ENCODE data around the gene PERP.

Gene PERP

DNA sequence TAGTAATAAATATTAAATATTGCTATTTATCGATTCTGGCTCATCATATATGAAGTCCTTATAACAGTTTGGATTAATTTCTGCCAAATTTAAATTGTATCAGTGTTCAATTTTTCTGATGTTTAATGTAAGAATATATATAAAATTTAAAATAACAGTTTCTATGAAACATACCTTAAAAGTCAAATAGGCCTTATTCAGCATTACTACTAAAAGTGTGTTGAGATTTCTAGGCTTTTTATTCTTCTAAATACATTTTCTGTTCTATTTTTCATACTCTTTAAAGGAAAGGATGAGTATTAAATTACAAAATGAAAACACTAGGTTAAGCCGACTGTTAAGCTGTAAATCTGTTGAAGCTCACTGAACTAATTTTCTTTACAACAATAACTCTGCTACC, 13.6 kb downstream of the PERP start:
- H3K4me1 ChIP-seq (ENCODE audit: control insufficient read depth in 2 of 2, insufficient read depth in 1 of 2, low read depth in 1 of 2, low read length in 2 of 2) = no peaks in the 10 kb centered on the region
- peaks cover 0 to 5% (median 0%) of the 10 kb centered on the region in 3 experiments for H3K27me3 ChIP-seq (ENCODE audit: control insufficient read depth in 3 of 3, insufficient read depth in 3 of 3, low read depth in 1 of 3, low read length in 3 of 3)
- H3K36me3 ChIP-seq (replicated peaks in 1 of 2; ENCODE audit: control insufficient read depth in 2 of 2, insufficient read depth in 2 of 2, low read length in 2 of 2) = peaks cover 0 to 6% of the 10 kb centered on the region in 2 donors
- no peak overlapping the region for H2AFZ ChIP-seq (ENCODE audit: low read length)
- WGBS, 2 donors (ENCODE audit: extremely low coverage in 2 of 2, insufficient read length in 2 of 2, insufficient replicate concordance in 1 of 2) = no CpG with 5 or more reads among the region's 2 CpGs
- no peak overlapping the region for H3K14ac ChIP-seq (ENCODE audit: low read length)
- H3K23ac ChIP-seq (ENCODE audit: low read depth, low read length, poor library complexity) = no peak overlapping the region
- no peak overlapping the region for H2BK5ac ChIP-seq (ENCODE audit: low read length)
- H3K4me3 ChIP-seq (ENCODE audit: low read length in 2 of 2) = no peak overlapping the region
- H2BK15ac ChIP-seq (ENCODE audit: low read length) = no peak overlapping the region
- no peak overlapping the region for H4K91ac ChIP-seq (ENCODE audit: low read depth, low read length, poor library complexity)
- no peak overlapping the region for H2AK5ac ChIP-seq (ENCODE audit: low read depth, low read length)
- H3K9me3 ChIP-seq (replicated peaks in 1 of 2; ENCODE audit: control insufficient read depth in 2 of 2, insufficient read depth in 1 of 2, low read depth in 1 of 2, low read length in 2 of 2) = peaks cover 0 to 2% of the 10 kb centered on the region in 2 donors
- H3K79me1 ChIP-seq (ENCODE audit: low read depth, low read length) = peaks cover 4% of the 10 kb centered on the region
- no peak overlapping the region for H3K9ac ChIP-seq (ENCODE audit: low read depth, low read length, poor library complexity)
- DNase-seq (ENCODE audit: low spot score) = no peak
- no peak overlapping the region for H3K18ac ChIP-seq (ENCODE audit: low read length)
- no peak overlapping the region for H3K4ac ChIP-seq (ENCODE audit: low read length)
- H3K4me2 ChIP-seq (ENCODE audit: insufficient read depth, low read length, poor library complexity, severe bottlenecking) = no peak overlapping the region
- no peak overlapping the region for H2BK12ac ChIP-seq (ENCODE audit: low read length)
- H4K8ac ChIP-seq (ENCODE audit: low read depth, low read length) = no peak overlapping the region
- H3K27ac ChIP-seq (replicated peaks; ENCODE audit: low read length) = no peak overlapping the region
- H2BK120ac ChIP-seq (ENCODE audit: low read depth, low read length) = no peak overlapping the region

DNA sequence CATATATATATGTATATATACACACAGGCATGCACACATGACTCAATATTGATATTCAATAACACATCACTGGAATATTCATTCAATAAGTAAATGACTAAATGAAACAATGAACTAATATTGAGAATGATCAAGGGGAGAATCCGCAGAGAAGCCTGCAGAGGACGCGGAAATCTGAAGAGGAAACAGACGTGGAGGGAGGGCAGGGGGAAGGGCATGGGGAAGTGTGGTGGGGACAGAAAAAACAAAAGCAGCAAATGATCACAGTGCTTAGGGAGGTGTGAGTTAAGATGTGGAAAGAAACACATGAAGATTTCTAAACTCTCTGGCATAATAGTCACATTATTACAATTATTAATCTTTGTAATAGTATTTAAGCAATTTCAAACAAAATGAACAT, 14.5 kb downstream of the PERP start:
- H3K27ac ChIP-seq (replicated peaks; ENCODE audit: low read length) = no peak overlapping the region
- no peaks in the 10 kb centered on the region for H3K79me1 ChIP-seq (ENCODE audit: low read depth, low read length)
- DNase-seq (ENCODE audit: low spot score) = no peak
- no CpG with 5 or more reads among the region's 4 CpGs for WGBS, 2 donors (ENCODE audit: extremely low coverage in 2 of 2, insufficient read length in 2 of 2, insufficient replicate concordance in 1 of 2)
- no peak overlapping the region for H3K4me3 ChIP-seq (ENCODE audit: low read length in 2 of 2)
- no peak overlapping the region for H3K4ac ChIP-seq (ENCODE audit: low read length)
- H3K4me1 ChIP-seq (ENCODE audit: control insufficient read depth in 2 of 2, insufficient read depth in 1 of 2, low read depth in 1 of 2, low read length in 2 of 2) = no peaks in the 10 kb centered on the region
- no peak overlapping the region for H3K9ac ChIP-seq (ENCODE audit: low read depth, low read length, poor library complexity)
- H3K23ac ChIP-seq (ENCODE audit: low read depth, low read length, poor library complexity) = no peak overlapping the region
- H3K14ac ChIP-seq (ENCODE audit: low read length) = no peak overlapping the region
- H3K36me3 ChIP-seq (replicated peaks in 1 of 2; ENCODE audit: control insufficient read depth in 2 of 2, insufficient read depth in 2 of 2, low read length in 2 of 2) = peaks cover 0 to 6% of the 10 kb centered on the region in 2 donors
- H2BK5ac ChIP-seq (ENCODE audit: low read length) = no peak overlapping the region
- H4K91ac ChIP-seq (ENCODE audit: low read depth, low read length, poor library complexity) = no peak overlapping the region
- H3K4me2 ChIP-seq (ENCODE audit: insufficient read depth, low read length, poor library complexity, severe bottlenecking) = no peak overlapping the region
- H3K18ac ChIP-seq (ENCODE audit: low read length) = no peak overlapping the region
- H4K8ac ChIP-seq (ENCODE audit: low read depth, low read length) = no peak overlapping the region
- H2BK120ac ChIP-seq (ENCODE audit: low read depth, low read length) = no peak overlapping the region
- H2BK15ac ChIP-seq (ENCODE audit: low read length) = no peak overlapping the region
- H3K27me3 ChIP-seq (ENCODE audit: control insufficient read depth in 3 of 3, insufficient read depth in 3 of 3, low read depth in 1 of 3, low read length in 3 of 3) = peaks cover 0 to 5% (median 0%) of the 10 kb centered on the region in 3 experiments
- no peak overlapping the region for H2AFZ ChIP-seq (ENCODE audit: low read length)
- no peak overlapping the region for H2BK12ac ChIP-seq (ENCODE audit: low read length)
- H3K9me3 ChIP-seq (replicated peaks in 1 of 2; ENCODE audit: control insufficient read depth in 2 of 2, insufficient read depth in 1 of 2, low read depth in 1 of 2, low read length in 2 of 2) = no peaks in the 10 kb centered on the region
- H2AK5ac ChIP-seq (ENCODE audit: low read depth, low read length) = no peak overlapping the region

DNA sequence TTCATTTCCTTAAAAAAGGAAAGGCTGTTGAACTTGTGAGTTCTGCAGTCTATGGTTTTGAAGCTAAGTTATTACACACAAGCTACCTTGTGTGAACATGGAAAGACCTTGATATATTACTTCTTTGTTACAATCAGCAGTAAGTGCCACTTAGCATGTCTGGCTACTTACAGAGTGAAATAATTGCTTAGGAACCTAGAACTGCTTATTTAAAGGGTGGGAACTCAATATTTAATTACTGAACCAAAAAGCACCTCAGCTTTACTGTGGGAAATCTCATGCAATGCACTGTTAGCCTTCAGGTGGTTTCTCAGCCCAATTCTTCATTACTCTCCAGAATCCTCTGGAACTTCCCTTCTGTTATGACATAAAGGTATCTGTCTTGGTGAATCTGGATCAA, 17.9 kb downstream of the PERP start:
- no peak overlapping the region for H4K8ac ChIP-seq (ENCODE audit: low read depth, low read length)
- no peak overlapping the region for H4K91ac ChIP-seq (ENCODE audit: low read depth, low read length, poor library complexity)
- H2AK5ac ChIP-seq (ENCODE audit: low read depth, low read length) = no peak overlapping the region
- no peak overlapping the region for H3K18ac ChIP-seq (ENCODE audit: low read length)
- no peak overlapping the region for H3K23ac ChIP-seq (ENCODE audit: low read depth, low read length, poor library complexity)
- peaks cover 0 to 5% (median 0%) of the 10 kb centered on the region in 3 experiments for H3K27me3 ChIP-seq (ENCODE audit: control insufficient read depth in 3 of 3, insufficient read depth in 3 of 3, low read depth in 1 of 3, low read length in 3 of 3)
- peaks cover 0 to 5% of the 10 kb centered on the region in 2 donors for H3K4me1 ChIP-seq (ENCODE audit: control insufficient read depth in 2 of 2, insufficient read depth in 1 of 2, low read depth in 1 of 2, low read length in 2 of 2)
- no peak overlapping the region for H3K14ac ChIP-seq (ENCODE audit: low read length)
- no peak overlapping the region for H3K4me2 ChIP-seq (ENCODE audit: insufficient read depth, low read length, poor library complexity, severe bottlenecking)
- no peaks in the 10 kb centered on the region for H3K79me1 ChIP-seq (ENCODE audit: low read depth, low read length)
- no peak overlapping the region for H2BK15ac ChIP-seq (ENCODE audit: low read length)
- no peak overlapping the region for H2BK5ac ChIP-seq (ENCODE audit: low read length)
- no peak overlapping the region for H3K4ac ChIP-seq (ENCODE audit: low read length)
- H3K9ac ChIP-seq (ENCODE audit: low read depth, low read length, poor library complexity) = no peak overlapping the region
- H3K4me3 ChIP-seq (ENCODE audit: low read length in 2 of 2) = no peak overlapping the region
- no peak overlapping the region for H2AFZ ChIP-seq (ENCODE audit: low read length)
- H3K9me3 ChIP-seq (replicated peaks in 1 of 2; ENCODE audit: control insufficient read depth in 2 of 2, insufficient read depth in 1 of 2, low read depth in 1 of 2, low read length in 2 of 2) = no peaks in the 10 kb centered on the region
- no peak for DNase-seq (ENCODE audit: low spot score)
- H3K27ac ChIP-seq (replicated peaks; ENCODE audit: low read length) = no peak overlapping the region
- peaks cover 0 to 2% of the 10 kb centered on the region in 2 donors for H3K36me3 ChIP-seq (replicated peaks in 1 of 2; ENCODE audit: control insufficient read depth in 2 of 2, insufficient read depth in 2 of 2, low read length in 2 of 2)
- no peak overlapping the region for H2BK120ac ChIP-seq (ENCODE audit: low read depth, low read length)
- no peak overlapping the region for H2BK12ac ChIP-seq (ENCODE audit: low read length)

DNA sequence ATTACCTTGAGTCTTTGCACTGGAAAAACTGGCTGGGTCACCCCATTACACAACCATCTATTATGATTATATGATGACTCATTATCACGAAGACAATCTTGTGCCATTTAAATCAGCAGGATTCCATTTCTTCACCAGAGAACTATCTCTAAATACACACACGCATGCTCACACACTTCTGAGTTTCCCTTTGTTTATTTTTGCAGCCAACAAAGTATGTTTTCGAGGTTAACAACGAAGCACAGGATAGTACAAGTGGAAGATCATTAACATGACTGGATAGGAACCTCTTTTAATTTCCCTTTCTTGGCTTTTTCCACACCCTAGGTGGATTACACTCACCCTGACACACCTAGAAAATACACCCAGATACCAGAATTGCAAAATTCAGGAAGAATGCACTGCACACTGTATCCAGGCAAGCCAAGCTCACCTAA, 18.9 kb downstream of the PERP start:
- Histone ChIP-seq H3K79me1 (ENCODE audit: low read depth, low read length) (no peaks in the 10 kb centered on the region), H4K8ac (ENCODE audit: low read depth, low read length) (no peak overlapping the region), H3K27ac (replicated peaks; ENCODE audit: low read length) (no peak overlapping the region), H2BK15ac (ENCODE audit: low read length) (no peak overlapping the region), H3K9me3 (replicated peaks in 1 of 2; ENCODE audit: control insufficient read depth in 2 of 2, insufficient read depth in 1 of 2, low read depth in 1 of 2, low read length in 2 of 2) (no peaks in the 10 kb centered on the region), H3K14ac (ENCODE audit: low read length) (no peak overlapping the region), H3K18ac (ENCODE audit: low read length) (no peak overlapping the region), H3K4me2 (ENCODE audit: insufficient read depth, low read length, poor library complexity, severe bottlenecking) (no peak overlapping the region), H3K9ac (ENCODE audit: low read depth, low read length, poor library complexity) (no peak overlapping the region), H3K27me3 (ENCODE audit: control insufficient read depth in 3 of 3, insufficient read depth in 3 of 3, low read depth in 1 of 3, low read length in 3 of 3) (peaks cover 0 to 5% (median 0%) of the 10 kb centered on the region in 3 experiments), H3K23ac (ENCODE audit: low read depth, low read length, poor library complexity) (no peak overlapping the region), H2BK12ac (ENCODE audit: low read length) (no peak overlapping the region), H2BK5ac (ENCODE audit: low read length) (no peak overlapping the region), H3K4me1 (ENCODE audit: control insufficient read depth in 2 of 2, insufficient read depth in 1 of 2, low read depth in 1 of 2, low read length in 2 of 2) (peaks cover 0 to 5% of the 10 kb centered on the region in 2 donors), H3K4ac (ENCODE audit: low read length) (no peak overlapping the region), H4K91ac (ENCODE audit: low read depth, low read length, poor library complexity) (no peak overlapping the region), H2BK120ac (ENCODE audit: low read depth, low read length) (no peak overlapping the region), H3K4me3 (ENCODE audit: low read length in 2 of 2) (no peak overlapping the region), H3K36me3 (replicated peaks in 1 of 2; ENCODE audit: control insufficient read depth in 2 of 2, insufficient read depth in 2 of 2, low read length in 2 of 2) (peaks cover 0 to 2% of the 10 kb centered on the region in 2 donors), H2AFZ (ENCODE audit: low read length) (no peak overlapping the region), H2AK5ac (ENCODE audit: low read depth, low read length) (no peak overlapping the region)
- no CpG with 5 or more reads among the region's 4 CpGs for WGBS, 2 donors (ENCODE audit: extremely low coverage in 2 of 2, insufficient read length in 2 of 2, insufficient replicate concordance in 1 of 2)
- no peak for DNase-seq (ENCODE audit: low spot score)

Measured in neuronal stem cell (in vitro differentiated cells).